NCI-H345 treated with DMSO at 0.1 percent for 48 hours (cell line): ENCODE data around the gene PLXND1.
"Not testable (repeated sequence)": the region's sequence is repeated elsewhere in the genome, so short reads cannot be mapped to it uniquely, and the experiment has no call there.

Experiments used
- DNase-seq: peaks from one replicate; lab custom pipeline; 2025; ENCODE audit not compliant: unreplicated experiment; lab: John Stamatoyannopoulos, UW

The PLXND1 gene

DNA sequence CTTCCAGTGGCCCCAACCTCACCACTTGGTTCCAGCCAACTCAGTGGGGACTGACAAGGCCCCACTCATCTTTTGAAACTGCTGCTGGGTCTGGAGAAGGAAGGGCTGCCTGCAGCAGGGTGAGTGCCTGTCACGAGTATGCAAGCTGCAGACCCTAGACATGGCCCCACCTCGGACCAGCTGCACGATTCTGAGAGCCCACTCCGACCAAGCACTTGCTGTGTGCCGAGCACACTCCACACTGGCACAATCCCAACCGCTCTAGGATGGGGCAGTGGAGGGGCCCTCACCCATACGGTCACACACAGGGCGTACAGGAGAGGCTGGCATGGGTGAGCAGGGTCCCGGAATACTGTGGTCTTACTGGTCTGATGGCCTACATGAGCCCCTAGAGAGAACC is 8.0 kb upstream of the PLXND1 start:
- DNase-seq = no peak

DNA sequence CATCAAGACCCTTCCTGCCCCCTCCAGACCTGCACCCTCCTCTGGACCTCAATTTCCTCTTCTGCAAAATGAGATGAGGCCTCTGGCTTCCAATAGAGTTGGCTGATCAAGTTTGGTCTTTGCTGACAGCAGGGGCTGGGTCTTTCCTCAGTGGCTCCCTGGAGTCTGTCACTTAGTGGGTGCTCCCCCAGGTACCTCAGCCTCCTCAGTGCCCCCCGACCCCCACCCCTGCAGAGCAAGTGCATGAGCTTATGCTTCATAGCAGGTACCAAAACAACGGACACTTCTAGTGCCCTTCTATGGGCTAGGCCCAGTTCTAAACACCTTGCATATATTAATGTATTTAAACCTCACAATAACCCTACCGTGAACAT is 6.9 kb upstream of the PLXND1 start:
- DNase-seq = no peak

DNA sequence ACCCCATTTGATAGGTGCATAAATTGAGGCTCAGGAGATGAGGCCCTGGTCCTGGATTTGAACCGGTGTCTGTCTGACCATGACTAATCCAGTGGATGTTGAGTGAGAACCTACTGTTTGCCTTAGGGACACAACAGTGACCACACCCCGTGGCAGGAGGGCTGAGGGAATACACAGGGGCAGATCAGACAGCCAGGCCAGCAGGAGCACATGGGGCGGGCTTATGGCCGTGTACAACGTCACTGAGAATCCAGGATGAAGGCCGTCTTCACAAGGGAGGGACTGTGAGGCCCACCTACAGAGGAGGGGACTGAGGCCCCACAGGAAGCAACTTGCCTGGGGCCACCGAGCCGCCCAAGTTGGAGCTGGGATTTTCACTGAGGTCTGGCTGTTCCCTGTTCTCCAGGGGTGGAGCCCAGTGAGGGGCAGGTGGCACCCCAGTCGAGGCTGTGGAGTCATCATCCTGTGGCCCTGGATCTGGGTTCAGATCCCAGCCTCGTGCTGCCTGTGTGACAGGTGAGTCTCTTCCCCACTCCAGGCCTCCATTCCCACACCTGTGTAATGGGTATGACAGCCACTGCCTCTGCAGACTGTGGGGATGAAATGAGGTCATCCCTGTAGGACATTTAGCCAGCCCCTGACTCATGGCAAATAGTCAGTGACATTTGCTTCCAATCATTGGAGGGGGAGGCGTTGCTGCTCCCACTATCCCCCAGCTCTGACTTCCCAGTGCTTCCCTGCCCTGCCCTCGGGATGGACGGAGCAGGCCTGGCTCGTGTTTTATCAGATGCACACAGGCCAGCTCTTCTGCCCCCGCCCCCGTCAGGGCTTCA is 6.3 kb upstream of the PLXND1 start:
- no peak for DNase-seq

DNA sequence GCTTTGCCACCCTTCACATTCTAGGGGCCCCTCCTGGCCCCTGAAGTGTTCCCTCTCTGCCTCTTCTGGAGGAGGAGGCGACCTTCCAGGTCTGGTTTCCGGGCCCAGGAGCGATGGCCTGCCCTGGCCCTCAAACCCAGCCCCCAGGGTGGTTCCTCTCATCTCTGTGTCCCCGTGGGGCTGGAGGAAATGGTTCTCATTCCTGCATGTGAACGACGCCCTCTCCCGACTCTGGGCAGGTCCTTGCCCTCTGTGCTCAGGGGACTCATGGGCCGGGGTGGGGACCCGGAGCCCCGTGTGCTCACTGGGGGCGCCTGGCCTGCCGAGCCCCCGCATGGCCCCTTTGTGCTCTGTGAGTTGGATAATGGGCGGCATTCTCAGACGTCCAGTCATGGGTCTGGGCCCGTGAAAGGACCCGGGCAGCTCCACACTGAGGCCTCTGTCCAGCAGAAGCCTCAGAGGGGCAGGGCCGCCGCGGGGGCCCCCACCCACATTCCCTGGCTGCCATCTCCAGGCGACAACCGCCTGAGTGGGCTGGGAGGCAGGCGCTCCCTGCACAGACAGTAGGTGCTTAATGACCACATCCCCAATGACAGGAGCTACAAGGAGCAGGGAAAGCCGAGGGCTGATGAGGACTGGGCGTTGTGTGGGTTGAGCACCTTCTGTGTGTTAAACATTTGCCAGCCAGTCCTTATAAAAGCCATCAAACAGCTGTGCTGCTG is 5.5 kb upstream of the PLXND1 start:
- no peak for DNase-seq

DNA sequence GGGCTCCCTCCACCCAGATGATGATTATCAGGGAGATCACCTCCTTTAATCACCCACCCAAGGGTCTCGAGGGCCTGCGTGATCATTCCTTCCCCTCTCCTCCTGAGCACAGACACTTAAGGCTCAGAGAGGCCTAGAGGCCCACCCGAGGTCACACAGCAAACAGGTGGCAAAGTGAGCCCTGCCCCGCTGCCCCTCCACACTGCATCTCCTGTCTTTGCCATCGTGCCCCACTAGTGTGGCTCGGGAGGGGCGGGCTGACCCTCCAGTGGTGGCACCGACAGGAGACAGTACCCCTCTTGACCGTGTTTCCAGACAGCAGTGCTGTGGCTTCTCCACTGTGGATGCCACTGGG is 4.9 kb upstream of the PLXND1 start:
- no peak for DNase-seq

DNA sequence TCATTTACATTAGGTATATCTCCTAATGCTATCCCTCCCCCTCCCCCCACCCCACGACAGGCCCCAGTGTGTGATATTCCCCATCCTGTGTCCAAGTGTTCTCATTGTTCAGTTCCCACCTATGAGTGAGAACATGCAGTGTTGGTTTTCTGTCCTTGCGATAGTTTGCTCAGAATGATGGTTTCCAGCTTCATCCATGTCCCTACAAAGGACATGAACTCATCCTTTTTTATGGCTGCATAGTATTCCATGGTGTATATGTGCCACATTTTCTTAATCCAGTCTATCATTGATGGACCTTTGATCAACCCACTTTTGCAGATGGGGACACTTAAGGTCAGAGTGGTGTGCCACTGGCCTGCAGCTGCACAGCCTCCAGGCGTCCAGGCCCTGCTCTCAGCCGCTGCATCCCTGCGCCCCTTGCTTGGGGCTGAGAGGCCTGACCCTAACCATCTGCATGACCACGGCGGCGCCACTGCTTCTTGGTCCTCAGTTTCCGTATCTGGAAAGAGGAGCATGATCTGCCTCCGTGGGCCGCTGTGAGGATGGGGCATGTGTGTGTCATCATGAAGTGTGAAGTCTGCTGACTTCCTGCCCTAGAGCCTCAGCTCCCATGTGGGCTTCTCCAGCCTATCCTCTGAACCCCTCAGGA is 4.4 kb upstream of the PLXND1 start:
- DNase-seq = not testable (repeated sequence)

DNA sequence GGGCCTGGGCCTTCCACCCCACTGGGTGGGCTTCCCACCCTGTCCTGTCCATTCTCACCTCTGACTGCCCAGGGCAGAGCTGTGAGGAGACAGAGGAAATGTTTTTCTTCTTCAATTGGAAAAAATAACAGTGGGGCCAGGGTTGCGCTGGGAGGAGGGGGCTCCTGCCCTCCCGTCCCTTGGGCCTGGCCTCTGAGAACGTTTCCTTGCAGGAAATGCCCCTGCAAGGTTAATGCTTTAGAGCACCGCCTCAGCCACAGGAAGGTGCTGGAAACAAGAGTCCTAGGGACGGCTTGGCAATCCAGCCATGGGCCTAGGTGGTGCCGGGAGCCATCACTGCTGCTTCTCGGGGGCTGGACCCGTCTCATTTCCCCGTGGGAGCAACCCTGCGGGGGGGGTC is 3.8 kb upstream of the PLXND1 start:
- DNase-seq = no peak

DNA sequence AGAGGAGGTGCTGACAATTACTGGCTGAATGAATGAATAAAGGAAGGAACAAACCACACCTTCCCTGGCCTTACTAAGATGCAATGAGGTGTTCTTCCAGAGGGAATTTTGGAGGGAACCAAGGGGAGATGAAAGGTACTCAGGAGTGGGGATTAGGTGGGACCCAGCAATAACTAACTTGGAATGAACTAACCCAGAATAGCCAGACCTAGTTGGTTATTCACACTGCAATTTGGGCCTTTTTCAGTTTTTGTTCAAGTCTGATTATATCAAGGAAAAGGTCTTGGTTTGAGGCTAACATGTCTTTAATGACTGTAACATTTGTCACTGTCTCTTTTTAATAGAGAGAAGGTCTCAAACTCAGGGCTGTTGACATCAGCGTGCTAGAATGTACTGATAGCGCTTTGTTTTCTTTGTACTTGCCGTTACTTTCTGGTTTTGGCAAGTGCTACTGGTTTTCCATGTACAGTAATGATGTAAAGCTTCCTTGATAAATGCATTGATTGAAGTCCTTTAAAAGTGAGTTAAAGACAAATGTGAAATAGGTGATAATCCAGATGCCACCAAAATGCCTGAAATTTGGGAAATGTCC is 3.2 kb upstream of the PLXND1 start:
- no peak for DNase-seq

DNA sequence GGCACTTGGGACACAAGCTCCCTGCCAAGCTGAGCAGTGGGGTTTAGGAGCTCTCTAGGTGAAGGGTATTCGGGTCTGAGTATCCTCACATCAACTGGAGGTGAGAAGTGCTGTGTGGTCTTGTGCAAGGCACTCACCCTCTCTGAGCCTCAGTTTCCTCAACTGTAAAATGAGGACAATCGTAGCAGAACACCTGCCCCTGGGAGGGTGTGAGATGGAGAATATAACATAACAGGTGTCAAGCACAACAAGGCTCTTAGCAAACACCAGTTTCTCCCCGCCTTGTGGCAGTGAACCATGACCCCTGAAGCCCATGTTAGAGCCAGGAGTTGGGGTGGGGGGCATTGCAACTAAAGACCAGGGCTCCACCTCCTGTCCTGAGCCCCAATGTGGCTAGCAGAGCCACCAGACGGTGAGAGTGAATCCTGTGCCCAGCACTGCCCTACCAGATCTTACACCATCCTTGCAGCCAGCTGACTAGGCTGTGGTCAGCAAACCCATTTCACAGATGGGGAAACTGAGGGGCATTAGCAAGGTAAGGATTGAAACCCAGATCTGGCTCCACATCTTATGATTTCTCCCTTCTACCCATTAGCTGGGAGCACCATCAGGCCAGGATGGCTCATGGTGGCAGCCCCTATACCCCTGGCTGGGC is 2.6 kb upstream of the PLXND1 start:
- no peak for DNase-seq

DNA sequence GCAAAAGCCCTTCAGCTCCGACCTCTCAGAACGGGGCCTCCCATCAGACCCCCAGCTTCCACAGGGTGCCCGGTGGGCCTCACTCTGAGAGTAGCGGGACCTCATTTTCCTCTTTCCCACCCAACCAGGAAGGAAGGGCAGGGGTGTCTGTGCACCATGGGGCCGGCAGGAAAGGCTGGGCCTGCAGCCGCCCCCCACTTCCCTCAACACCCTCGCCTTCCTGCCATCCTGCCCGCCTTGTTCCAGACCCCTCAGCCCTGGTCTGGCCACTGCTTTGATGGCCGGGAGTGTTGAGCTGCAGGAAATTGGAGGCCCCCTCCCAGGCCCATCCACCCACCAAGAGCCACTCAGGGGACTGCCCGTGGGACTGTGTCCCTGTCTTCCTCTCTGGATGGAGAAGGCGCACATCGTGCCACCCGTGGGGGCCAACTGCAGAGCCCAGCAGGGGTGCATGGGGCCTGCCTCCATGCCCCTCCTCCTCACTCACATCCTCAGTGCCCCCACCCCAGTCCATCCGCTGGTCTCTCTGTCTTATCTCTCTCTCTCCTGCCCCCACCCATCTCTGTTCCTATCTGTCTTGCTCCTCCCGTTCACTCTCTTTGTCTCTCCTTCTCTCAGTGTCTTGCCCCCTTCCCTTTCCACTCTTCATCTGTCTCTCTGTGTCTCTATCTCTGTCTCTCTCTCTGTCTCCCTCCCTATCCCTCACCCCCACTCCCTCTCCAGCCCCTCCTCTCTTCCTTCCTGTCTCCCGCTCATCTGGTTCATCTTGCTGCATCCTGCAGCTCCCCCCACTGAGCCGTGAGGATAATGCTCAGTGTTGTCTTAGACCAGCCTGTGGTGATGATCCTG is 1.8 kb upstream of the PLXND1 start:
- no peak for DNase-seq

DNA sequence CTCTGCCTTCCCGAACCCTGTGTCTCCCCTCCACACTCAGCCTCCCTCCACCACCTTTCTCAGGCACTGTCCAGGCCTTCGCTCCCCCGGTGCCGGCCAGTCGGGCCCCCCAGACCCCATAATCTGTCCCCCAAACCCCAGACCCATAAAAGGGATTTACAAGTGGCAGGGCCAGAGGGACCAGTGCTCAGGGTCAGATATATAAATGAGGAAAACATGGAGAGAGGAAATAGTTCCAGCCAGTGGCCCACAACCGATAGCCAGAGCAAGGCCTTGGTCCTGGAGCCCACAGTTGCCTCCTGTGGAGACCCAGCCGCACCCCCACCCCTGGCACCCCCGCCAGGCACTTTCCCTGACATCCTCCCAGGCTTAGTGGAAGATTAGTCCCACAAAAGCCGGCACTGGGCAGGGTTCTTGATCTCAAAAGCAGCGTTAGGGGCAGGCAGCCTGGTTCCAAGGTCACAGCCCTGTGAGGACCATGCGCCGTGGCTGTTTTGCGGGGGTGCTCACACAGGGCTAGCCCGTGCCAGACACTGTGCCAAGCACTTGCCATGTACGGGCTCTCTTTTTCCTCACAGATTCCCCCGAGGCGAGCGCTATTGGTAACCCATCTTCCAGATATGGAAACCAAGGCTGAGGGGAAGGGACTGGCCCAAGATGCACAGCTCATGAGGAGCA is 1.1 kb upstream of the PLXND1 start:
- no peak for DNase-seq

DNA sequence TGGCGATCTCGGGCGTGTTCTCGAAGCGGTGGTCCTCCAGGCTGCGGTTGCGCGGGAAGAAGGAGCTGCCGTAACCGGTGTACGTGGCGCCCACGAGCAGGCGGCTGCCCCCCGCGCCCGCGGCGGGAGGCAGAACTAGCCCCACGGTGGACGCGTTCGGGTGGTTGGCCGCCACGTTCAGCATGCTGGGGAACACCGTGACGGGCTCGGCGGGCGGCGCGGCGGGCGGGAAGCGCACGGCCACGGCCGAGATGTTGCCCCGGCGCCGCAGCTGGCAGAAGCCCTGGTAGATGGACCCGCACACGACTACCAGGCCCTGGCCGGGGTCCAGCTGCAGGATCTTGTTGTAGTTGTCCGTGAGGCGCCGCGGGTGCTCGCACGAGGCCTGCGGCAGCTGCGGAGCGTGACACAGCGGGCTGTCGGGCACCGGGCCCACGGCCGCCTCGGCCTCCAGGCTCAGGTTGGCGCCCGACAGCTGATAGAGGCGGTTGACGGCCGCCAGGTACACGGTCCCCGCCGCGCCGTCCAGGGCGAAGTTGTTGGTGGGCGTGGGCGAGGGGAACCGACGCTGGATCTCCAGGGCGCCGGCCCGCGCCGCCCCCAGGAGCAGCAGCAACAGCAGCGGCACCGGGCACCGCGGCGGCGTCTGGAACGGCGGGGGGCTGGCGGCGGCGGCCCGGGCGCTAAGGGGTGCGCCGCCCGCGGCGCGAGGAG is 397 bp downstream of the PLXND1 start:
- no peak for DNase-seq

DNA sequence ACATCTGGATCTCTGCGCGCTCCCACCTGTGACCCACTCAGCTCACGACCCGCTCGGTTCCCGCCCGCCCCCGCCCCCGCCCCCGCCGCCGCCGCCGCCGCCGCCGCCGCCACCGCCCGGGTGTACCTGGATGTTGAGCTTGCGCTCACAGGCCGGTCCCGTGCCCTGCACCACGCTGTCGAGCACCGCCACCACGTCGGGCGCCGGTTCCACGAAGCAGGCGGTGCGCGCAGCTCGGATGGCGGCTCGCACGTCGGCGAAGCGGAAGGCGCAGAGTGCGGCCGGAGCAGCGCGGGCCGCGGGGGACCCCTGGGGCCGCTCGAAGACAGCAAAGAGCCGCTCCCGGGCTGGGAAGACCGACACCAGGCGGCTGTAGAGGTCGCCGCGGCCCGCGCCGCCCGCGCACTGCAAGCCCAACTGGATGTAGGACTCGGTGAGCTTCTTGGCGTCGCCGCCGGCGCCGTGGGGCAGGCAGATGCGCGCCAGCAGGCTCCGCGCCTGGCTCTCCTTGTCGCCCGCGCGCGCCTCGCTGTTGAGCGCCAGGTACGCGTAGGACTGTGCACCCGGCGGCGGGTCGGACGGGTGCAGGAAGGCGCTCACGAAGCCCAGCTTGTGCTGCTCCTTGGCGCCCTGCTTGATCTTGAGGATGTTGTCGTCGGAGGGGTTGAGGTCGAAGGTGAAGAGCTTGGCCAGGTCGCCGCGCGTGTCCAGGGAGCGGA is 1.1 kb downstream of the PLXND1 start:
- DNase-seq = no peak

DNA sequence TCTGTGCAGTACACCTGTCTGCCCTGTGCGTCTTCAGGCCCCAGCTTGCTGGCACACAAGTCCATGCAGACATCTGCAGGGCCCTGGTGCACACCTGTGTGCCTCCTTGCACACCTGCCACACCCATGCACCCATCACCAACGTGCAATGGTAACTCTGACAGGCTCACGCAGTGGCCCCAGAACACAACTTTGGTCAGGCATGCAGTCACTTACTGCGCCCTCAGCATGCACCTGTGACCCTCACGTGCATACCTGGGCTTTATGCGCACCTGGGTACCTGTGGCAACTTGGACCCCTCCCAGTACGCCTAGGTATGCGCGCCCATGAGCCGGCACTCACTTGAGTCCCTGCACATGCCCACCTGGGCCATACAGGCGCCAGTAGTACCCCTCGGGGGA is 1.7 kb downstream of the PLXND1 start:
- DNase-seq = no peak

DNA sequence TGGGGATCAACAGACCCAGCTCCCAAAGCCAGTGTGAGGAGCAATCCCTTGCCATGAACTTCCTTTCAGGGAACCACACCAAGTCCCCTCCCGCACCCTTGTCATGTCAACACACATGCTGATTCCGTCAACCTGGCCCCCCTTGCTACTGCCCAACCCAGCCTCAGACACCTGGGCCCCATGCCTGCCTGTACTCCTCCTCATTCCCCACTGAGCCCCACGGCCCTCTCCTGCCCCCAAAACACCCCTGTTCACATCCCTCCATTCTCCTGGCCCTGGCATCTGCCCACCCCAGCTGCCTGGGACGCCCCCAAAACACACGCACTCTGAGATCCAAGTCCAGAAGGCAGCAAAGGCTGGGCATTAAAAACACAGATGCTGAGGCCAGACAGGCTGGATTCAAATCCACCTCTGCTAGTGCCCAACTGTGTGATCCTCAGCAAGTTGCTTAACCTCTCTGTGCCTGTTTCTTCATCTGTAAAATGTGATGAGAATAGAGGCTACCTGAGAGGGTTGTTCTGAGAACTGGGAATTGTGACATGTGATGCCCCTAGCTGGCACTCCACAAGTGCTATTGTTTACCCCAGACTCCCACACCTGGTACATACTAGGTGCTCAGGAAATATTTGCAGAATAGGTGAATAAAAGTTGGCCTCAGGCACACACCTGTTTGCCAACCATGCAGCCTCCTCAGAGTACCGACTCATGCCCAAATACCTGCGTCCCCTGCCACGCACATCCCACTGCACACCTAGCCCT is 2.3 kb downstream of the PLXND1 start:
- DNase-seq = no peak

DNA sequence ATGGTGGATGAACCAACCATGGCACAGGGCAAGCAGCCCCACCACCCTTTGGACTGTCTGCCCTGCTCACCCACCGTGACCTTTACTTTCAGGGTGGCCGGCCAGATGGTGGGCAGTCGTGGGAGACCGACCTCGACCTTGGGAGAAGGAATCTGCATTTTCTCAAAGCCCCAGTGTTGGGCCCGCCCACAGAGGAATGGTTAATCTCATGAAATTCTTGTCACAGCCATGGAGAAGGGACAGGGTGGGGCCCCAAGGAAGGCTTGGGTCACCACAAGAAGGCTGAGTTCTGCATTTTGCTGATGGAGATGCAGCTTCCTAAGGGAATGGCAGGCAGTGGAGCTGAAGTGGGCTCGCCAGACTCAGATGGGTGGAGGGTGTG is 2.9 kb downstream of the PLXND1 start:
- no peak for DNase-seq

DNA sequence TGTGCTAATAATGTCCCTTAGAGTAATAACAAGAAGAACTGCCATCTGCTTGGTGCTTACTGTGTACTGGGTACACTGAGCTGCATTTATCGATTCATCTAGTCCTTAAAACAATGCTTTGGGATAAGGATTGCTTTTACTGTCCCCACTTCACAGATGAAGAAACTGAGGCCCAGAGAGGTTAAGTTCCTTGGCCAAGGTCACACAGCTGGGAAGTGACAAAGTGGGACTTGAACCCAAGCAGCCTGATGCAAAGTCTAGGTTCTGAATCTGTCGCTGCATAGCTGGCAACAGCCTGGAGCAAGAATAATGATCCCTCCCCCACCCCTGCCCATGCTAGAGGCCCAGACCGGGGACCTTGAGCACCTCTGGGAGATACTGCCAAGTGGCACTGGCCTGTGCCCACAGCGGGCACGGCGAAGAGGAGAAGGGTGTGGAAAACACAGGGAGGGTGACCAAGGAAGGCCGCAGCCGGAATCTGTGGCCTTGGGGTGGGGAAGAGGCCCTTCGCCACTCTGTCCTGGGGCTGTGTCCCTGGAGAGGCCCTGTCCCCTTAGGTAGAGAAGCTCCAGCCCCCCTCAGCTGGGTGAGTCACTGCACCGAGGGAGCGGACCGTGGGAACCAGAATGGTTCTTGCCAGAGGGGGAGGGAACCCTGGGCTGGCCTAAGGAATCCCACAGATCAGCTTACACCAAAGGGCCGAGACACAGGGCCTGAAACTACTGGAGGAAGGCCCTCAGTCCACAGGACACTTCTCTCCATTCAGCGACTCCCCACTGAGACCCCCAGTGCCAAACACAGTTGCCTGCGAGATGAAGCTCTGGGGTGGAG is 3.5 kb downstream of the PLXND1 start:
- no peak for DNase-seq
